GM18511 (cell line): ENCODE results near the gene KCTD15.

Experiments used
- ATAC-seq: cut with Tn5 transposase; IDR thresholded peaks from one replicate; pipeline ENCODE4 v1.9.1; 2021; ENCODE audit warnings: mild to moderate bottlenecking, moderate library complexity; ENCODE audit not compliant: unreplicated experiment

KCTD15 gene

GRCh38 chr19:33841685-33842084 is 45.0 kb downstream of the KCTD15 start:
- ATAC-seq = no peak

GRCh38 chr19:33844478-33844877 is 47.8 kb downstream of the KCTD15 start:
- no peak for ATAC-seq

DNA sequence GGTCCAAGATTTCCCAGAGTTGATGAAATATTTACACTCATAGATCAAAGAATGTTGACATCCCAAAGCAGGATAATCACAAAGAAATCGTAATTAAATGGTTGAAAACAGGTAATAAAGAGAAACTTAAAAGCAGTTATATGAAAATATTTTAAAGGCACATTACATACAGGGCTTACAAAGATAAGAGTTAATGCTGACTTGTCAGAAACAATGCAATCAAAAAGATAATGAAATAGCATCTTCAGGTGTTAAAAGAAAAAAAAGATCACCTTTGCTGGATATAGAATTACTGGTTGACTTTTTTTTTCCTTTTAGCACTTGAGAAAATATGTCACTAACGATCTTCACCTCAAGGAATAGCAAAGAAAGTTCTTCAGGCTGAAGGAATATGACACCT is 48.8 kb downstream of the KCTD15 start:
- no peak for ATAC-seq

DNA sequence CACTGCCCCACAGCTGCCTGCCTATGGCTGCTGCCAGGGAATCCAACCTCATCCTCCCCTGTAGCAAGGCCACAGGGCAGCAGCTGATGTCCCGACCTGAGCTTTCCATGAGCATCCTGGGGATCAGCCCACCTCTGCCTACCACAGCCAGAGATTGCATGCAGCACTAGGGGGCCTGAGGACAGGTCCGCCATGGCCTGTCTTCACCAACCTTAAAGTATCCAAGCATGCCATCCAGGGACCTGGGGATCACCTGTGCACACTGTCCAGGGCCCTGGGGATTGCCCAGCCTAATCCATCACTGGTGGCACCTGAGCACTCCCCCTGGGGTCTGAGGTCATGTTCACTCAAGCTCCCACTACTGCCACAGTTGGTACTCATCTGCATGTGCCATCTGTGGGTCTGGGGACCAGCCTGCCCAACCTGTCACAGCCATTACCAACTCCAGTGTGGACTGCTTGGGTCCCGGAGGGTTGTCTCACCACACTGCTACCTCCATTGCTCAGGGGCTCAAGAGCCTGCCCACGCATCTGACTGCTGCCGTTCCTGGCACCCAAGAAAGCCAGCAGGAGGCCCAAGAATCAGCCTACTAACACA is 53.0 kb downstream of the KCTD15 start:
- ATAC-seq = no peak

- no peak for ATAC-seq
Observed at GRCh38 chr19:33859016-33859415, 62.3 kb downstream of the KCTD15 start.

GRCh38 chr19:33860312-33861090 is 63.8 kb downstream of the KCTD15 start:
- ATAC-seq = no peak

GRCh38 chr19:33861950-33862349 is 65.3 kb downstream of the KCTD15 start:
- no peak for ATAC-seq

DNA sequence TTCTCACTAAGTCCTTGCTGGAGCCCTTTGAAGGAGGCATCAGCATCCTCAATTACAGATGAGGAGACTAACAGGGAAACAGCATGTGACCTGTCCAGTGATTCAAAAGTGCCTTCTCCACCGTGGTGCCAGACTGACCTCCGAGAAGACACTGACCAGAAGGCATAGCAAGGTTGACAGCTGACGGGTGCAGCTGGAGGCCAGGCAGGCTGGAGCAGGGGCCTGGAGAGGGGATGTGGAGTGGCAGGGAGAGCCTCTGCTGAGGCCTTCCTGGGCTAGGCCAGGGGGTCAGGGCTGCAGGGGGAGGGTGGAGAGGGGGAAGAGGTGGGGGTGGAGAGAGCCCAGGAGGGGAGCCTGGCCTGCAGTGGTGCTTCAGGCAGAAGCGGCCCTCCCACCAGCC is 66.3 kb downstream of the KCTD15 start:
- ATAC-seq = no peak

DNA sequence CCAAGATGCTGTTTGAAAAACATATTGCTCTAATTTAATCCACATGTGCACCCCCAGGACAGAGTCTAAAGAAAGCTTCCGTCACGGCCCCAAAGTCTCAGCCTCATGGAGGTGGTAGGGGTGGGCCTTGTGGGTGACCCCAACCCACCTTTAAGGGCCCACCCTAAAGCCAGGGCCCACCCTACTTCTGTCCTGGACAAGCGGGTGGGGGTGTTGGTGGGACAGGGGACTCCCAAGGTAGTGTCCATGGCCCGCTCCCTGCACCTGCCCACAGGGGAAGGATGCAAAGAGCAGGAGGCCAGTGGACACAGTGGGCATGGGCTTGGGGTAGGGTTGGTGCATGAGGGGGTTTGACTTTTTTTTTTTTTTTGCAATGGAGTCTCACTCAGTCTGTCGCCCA is 66.8 kb downstream of the KCTD15 start:
- ATAC-seq = no peak

- no peak for ATAC-seq
Observed at GRCh38 chr19:33864311-33864850, 67.7 kb downstream of the KCTD15 start.

DNA sequence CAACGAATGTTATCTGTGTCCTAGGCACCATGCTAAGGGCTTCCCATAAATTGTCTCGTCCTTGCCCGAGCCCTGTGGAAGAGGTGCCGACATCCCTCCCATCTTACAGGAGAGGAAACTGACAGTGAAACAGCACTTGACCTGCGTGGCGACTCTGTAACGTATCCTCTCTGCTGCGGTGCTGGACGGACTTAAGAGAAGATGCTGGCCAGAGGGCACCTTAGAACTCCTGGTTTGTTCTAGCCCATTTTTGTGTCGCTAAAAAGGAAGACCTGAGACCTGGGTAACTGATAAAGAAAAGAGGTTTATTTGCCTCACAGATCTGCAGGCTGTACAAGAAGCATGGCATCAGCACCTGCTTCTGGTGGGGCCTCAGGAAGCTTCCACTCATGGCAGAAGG is 68.6 kb downstream of the KCTD15 start:
- ATAC-seq = no peak
